Activated naive CD8-positive, alpha-beta T cell treated with anti-CD3 and anti-CD28 coated beads for 36 hours (primary cell): ENCODE data around the gene NFIA. TPM values are rescaled to one million over a fixed set of nuclear protein-coding genes. Genes with fewer than 3 reads are reported as not detected.

Experiments
- DNase-seq: peaks from one replicate; pipeline ENCODE4 v3.0.0; 2021
- H3K27ac Mint-ChIP-seq: one replicate; pipeline ENCODE4 v1.8.0; 2022; ENCODE audit warnings: mild to moderate bottlenecking, moderate library complexity, mixed read lengths
- H3K27me3 Mint-ChIP-seq: one replicate; pipeline ENCODE4 v1.8.0; 2022; ENCODE audit warnings: mild to moderate bottlenecking, mixed read lengths
- H3K36me3 Mint-ChIP-seq: one replicate; pipeline ENCODE4 v1.8.0; 2021; ENCODE audit warnings: mild to moderate bottlenecking, mixed read lengths
- H3K4me1 Mint-ChIP-seq: one replicate; pipeline ENCODE4 v1.8.0; 2021; ENCODE audit warnings: mixed read lengths
- H3K4me3 Mint-ChIP-seq: one replicate; pipeline ENCODE4 v1.8.0; 2022; ENCODE audit warnings: mild to moderate bottlenecking, moderate library complexity, mixed read lengths
- H3K9me3 Mint-ChIP-seq: one replicate; pipeline ENCODE4 v1.8.0; 2022; ENCODE audit warnings: mixed read lengths
- total RNA-seq, 2 experiments: library from RNA; stranded (reverse); gene quantifications; one replicate each; pipeline ENCODE4 v1.2.3, GENCODE V29; 2021

The NFIA gene
- total RNA-seq, 2 experiments from 2014 or later, result 1.3 to 1.7 TPM

- Mint-ChIP-seq H3K36me3 (peaks cover 3% of the 10 kb centered on the region), H3K9me3 (no peaks in the 10 kb centered on the region), H3K4me1 (peaks cover 4% of the 10 kb centered on the region), H3K4me3 (no peak overlapping the region), H3K27me3 (no peaks in the 10 kb centered on the region), H3K27ac (no peak overlapping the region)
- no peak for DNase-seq
Observed at GRCh38 chr1:61152066-61152465, 69.7 kb downstream of the NFIA start.

DNA sequence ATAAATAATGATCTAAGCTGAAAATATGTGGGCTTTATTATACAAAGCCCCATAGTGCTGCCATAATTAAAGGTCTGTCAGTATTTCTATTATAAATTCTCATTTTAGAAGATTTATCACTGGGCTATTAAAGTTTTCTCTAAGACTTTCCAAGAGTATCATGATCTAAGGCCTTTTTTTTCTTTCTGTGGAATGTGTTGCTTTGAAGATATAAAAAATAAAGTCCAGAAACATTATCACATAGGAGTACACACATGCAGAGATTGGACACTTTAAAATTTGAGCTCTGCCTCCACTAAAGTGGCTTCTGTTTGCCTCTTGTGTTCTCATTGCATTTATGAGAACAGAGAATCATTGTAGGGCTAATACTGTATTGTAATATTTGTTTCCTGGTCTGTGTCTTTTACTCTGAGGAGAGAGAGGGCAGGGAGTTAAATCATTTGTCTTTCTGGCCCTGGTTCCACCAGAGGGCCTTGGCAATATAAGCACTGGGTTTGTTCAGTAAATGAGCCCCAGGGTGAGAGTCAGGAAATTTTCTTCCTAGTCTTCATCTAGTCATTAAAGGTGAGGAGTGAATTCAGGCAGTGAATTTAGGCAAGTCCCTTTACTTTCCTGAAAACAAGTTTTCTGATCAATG lies 70.2 kb downstream of the NFIA start:
- Mint-ChIP-seq H3K9me3 (no peaks in the 10 kb centered on the region), H3K4me3 (no peak overlapping the region), H3K27me3 (no peaks in the 10 kb centered on the region), H3K4me1 (peaks cover 8% of the 10 kb centered on the region), H3K27ac (no peak overlapping the region), H3K36me3 (peaks cover 3% of the 10 kb centered on the region)
- DNase-seq, result no peak

- Mint-ChIP-seq H3K36me3 (peaks cover 8% of the 10 kb centered on the region), H3K4me3 (no peak overlapping the region), H3K9me3 (no peaks in the 10 kb centered on the region), H3K27ac (no peak overlapping the region), H3K4me1 (peaks cover 25% of the 10 kb centered on the region), H3K27me3 (peaks cover 10% of the 10 kb centered on the region)
- no peak for DNase-seq
Observed at GRCh38 chr1:61156576-61157467, 74.5 kb downstream of the NFIA start.

DNA sequence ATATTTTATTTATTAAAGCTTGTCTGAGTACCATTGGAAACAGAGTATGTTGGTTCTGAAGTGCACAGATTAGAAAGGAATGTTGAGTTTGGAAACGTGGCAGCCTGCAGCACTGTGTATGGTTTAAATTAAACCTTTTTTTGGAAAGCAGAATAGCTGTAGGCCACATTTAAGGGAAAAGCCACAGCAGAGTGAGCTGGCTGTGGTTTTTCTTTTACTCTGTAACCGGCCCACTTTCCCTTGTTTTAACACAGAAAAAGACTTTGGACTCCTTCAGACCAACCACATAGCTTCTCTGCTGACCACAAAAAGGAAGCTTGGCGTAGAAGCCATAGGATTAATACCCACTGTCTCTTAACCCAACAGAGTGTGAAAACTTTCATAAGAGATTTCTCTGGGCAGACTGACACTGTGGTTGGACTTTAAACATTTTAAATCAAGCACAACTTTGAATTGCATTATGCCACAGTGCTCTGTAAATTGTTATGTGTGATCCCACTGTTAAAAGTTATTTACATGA lies 75.2 kb downstream of the NFIA start:
- peak; percentile 16 for DNase-seq

DNA sequence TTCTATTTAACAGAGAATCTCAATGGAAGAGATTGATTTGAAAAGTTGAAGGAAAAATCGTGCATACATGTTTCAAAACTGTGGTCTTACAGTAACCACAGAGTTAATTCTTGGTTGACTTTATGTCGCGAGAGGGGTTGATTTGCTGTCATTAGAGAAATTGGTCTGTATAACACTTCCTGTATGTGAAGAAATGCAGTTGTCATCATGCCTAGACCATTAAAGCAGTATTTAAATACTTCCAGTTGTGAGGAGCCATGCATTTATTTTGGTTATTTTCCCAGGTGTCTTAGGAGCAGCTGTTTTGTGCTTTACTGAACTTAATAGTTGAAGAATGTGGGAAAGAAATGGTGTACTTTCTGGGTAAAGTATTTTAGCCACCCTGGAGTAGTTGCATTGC lies 76.2 kb downstream of the NFIA start:
- H3K4me3 Mint-ChIP-seq, result no peak overlapping the region
- no peak for DNase-seq
- H3K27me3 Mint-ChIP-seq, result peaks cover 10% of the 10 kb centered on the region
- H3K4me1 Mint-ChIP-seq, result peaks cover 25% of the 10 kb centered on the region
- no peaks in the 10 kb centered on the region for H3K9me3 Mint-ChIP-seq
- peaks cover 8% of the 10 kb centered on the region for H3K36me3 Mint-ChIP-seq
- no peak overlapping the region for H3K27ac Mint-ChIP-seq

More for the DNA sequence above, 75.2 kb downstream of the NFIA start:
- peaks cover 10% of the 10 kb centered on the region for H3K27me3 Mint-ChIP-seq
- peaks cover 25% of the 10 kb centered on the region for H3K4me1 Mint-ChIP-seq
- H3K9me3 Mint-ChIP-seq, result no peaks in the 10 kb centered on the region
- no peak overlapping the region for H3K27ac Mint-ChIP-seq
- no peak overlapping the region for H3K4me3 Mint-ChIP-seq
- H3K36me3 Mint-ChIP-seq, result peaks cover 8% of the 10 kb centered on the region

GRCh38 chr1:61160526-61160925 lies 78.2 kb downstream of the NFIA start:
- peaks cover 10% of the 10 kb centered on the region for H3K27me3 Mint-ChIP-seq
- DNase-seq, result no peak
- H3K4me3 Mint-ChIP-seq, result no peak overlapping the region
- peaks cover 8% of the 10 kb centered on the region for H3K36me3 Mint-ChIP-seq
- no peak overlapping the region for H3K27ac Mint-ChIP-seq
- peaks cover 25% of the 10 kb centered on the region for H3K4me1 Mint-ChIP-seq
- no peaks in the 10 kb centered on the region for H3K9me3 Mint-ChIP-seq

GRCh38 chr1:61162520-61163258 lies 80.3 kb downstream of the NFIA start:
- Mint-ChIP-seq H3K4me3 (no peak overlapping the region), H3K36me3 (peaks cover 8% of the 10 kb centered on the region), H3K4me1 (peaks cover 16% of the 10 kb centered on the region), H3K27me3 (peaks cover 10% of the 10 kb centered on the region), H3K27ac (no peak overlapping the region), H3K9me3 (no peaks in the 10 kb centered on the region)
- DNase-seq, result no peak

DNA sequence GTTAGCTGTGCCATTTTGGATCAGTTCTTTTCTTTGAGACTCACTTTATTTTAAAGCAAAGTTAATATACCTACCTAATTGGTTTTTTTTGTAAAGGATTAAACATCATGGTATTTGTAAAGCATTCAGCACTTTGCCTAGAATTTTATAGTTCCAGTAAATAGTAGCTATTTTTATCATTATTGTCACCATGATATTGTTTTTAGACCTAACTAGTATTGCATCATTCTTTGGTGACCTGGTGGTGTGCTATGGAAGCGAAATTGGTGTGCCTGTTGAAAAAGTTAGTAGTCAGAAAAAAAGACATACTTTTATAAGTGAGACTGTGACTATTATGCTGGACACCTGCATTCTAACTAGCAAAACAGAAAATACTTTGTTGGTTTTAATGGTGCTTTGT lies 81.0 kb downstream of the NFIA start:
- no peak for DNase-seq
- Mint-ChIP-seq H3K4me3 (no peak overlapping the region), H3K9me3 (no peaks in the 10 kb centered on the region), H3K27me3 (peaks cover 10% of the 10 kb centered on the region), H3K36me3 (peaks cover 8% of the 10 kb centered on the region), H3K27ac (no peak overlapping the region), H3K4me1 (peaks cover 11% of the 10 kb centered on the region)

GRCh38 chr1:61165402-61165801 lies 83.0 kb downstream of the NFIA start:
- H3K27ac Mint-ChIP-seq, result no peak overlapping the region
- no peak for DNase-seq
- peaks cover 4% of the 10 kb centered on the region for H3K27me3 Mint-ChIP-seq
- peaks cover 3% of the 10 kb centered on the region for H3K4me1 Mint-ChIP-seq
- no peak overlapping the region for H3K4me3 Mint-ChIP-seq
- peaks cover 7% of the 10 kb centered on the region for H3K36me3 Mint-ChIP-seq
- no peaks in the 10 kb centered on the region for H3K9me3 Mint-ChIP-seq

GRCh38 chr1:61167309-61167708 lies 84.9 kb downstream of the NFIA start:
- no peaks in the 10 kb centered on the region for H3K36me3 Mint-ChIP-seq
- H3K9me3 Mint-ChIP-seq, result no peaks in the 10 kb centered on the region
- H3K4me3 Mint-ChIP-seq, result no peak overlapping the region
- H3K27me3 Mint-ChIP-seq, result no peaks in the 10 kb centered on the region
- no peaks in the 10 kb centered on the region for H3K4me1 Mint-ChIP-seq
- H3K27ac Mint-ChIP-seq, result no peak overlapping the region
- no peak for DNase-seq

- H3K27me3 Mint-ChIP-seq, result no peaks in the 10 kb centered on the region
- no peak overlapping the region for H3K4me3 Mint-ChIP-seq
- no peaks in the 10 kb centered on the region for H3K36me3 Mint-ChIP-seq
- H3K27ac Mint-ChIP-seq, result no peak overlapping the region
- peaks cover 2% of the 10 kb centered on the region for H3K4me1 Mint-ChIP-seq
- no peak for DNase-seq
- no peaks in the 10 kb centered on the region for H3K9me3 Mint-ChIP-seq
Observed at GRCh38 chr1:61169045-61169444, 86.7 kb downstream of the NFIA start.

- H3K27me3 Mint-ChIP-seq, result no peaks in the 10 kb centered on the region
- peaks cover 7% of the 10 kb centered on the region for H3K4me1 Mint-ChIP-seq
- H3K9me3 Mint-ChIP-seq, result no peaks in the 10 kb centered on the region
- H3K36me3 Mint-ChIP-seq, result no peaks in the 10 kb centered on the region
- H3K4me3 Mint-ChIP-seq, result no peak overlapping the region
- no peak for DNase-seq
- H3K27ac Mint-ChIP-seq, result no peak overlapping the region
Observed at GRCh38 chr1:61169634-61170033, 87.3 kb downstream of the NFIA start.

DNA sequence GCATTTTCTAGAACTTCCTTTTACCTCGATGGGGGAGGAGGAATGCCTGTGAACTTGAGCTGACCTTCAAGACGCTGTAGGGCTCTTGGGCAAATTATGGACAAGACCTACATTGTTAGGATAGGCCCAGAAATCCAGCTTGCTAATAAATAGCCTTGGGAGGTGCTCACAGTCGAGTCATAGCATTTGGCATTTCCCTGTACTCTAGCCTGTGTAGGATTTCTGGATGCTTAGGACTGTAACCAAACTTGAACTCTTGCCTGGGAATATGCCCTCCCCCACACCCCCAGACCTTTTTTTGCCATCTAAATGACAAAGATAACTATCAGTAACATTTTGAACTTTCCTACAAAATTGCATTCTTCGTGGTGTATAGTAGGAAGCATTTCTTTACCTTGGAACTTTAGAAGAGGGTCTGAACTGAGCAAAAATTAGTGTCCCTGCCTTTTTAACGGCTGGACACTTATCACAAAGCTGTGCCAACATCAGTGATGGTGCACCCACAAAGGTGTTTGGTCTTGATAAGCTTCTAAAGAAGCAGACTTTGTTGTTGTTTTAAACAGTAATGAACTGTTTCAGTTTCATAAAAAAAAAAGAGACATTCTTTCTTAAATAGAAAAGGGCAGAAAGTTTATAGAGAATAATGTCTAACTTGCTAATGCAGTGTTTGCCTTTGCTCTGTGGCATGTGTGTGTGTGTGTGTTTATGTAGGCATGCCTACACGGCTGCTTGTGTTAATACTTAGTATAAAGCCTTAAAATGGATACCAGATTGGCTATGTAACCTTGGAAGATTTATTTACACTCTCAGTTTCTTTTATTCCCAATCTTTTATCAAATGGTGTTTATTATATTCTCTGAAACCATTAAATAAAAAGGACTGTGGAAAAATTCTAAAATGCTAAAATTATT lies 88.2 kb downstream of the NFIA start:
- peaks cover 7% of the 10 kb centered on the region for H3K4me1 Mint-ChIP-seq
- no peak overlapping the region for H3K4me3 Mint-ChIP-seq
- no peaks in the 10 kb centered on the region for H3K27me3 Mint-ChIP-seq
- H3K36me3 Mint-ChIP-seq, result no peaks in the 10 kb centered on the region
- H3K9me3 Mint-ChIP-seq, result no peaks in the 10 kb centered on the region
- H3K27ac Mint-ChIP-seq, result no peak overlapping the region
- no peak for DNase-seq

DNA sequence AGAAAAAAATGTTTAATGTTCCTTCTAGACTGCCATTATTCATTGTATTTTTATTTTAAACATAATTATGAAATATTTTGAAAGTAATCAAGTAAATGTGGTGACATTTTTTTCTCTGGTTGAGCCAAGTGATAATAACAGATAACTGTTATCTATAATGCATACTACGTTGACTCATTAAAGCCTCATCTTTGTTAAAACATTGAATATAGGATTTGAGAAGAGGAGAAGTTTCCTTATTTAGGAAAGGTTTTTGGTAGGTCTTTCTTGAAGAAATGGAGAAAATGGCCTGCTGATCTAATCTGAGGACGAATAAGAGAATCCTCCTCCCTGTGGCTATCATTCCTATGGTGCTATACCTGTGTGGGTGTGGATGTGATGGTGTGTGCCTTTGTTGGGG lies 89.0 kb downstream of the NFIA start:
- no peak overlapping the region for H3K4me3 Mint-ChIP-seq
- no peak overlapping the region for H3K27ac Mint-ChIP-seq
- H3K9me3 Mint-ChIP-seq, result no peaks in the 10 kb centered on the region
- H3K27me3 Mint-ChIP-seq, result no peaks in the 10 kb centered on the region
- DNase-seq, result no peak
- no peaks in the 10 kb centered on the region for H3K36me3 Mint-ChIP-seq
- peaks cover 7% of the 10 kb centered on the region for H3K4me1 Mint-ChIP-seq
